Kidney tubule cell (primary cell): ENCODE results near the gene UMODL1.

Source experiments
- DNase-seq: peaks from one replicate; pipeline ENCODE4 v3.0.0-alpha.2; 2018; ENCODE audit warnings: low spot score

UMODL1 gene

DNA sequence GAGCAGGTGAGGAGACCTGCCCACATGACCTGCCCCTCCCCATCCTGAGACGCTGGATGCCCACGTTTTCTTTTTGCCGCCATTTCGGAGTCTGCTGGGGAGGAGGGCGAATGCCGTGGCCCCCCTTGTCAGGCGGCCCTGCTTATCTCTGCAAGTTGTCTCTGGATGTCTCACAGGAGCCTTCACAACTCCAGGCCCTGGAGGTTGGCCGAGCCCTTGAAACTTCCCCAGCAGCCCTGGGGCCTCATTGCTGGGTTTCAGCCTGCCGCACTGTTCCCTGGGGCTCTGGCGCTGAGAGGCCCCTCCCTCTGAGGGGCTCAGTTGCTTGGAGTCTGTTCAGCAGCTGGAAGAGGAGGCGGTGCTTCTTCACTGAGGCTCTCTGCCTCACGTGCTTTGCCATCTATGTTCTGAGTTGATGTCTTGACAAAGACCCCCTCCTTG, 31.2 kb upstream of the UMODL1 start:
- peak; percentile 4 for DNase-seq

DNA sequence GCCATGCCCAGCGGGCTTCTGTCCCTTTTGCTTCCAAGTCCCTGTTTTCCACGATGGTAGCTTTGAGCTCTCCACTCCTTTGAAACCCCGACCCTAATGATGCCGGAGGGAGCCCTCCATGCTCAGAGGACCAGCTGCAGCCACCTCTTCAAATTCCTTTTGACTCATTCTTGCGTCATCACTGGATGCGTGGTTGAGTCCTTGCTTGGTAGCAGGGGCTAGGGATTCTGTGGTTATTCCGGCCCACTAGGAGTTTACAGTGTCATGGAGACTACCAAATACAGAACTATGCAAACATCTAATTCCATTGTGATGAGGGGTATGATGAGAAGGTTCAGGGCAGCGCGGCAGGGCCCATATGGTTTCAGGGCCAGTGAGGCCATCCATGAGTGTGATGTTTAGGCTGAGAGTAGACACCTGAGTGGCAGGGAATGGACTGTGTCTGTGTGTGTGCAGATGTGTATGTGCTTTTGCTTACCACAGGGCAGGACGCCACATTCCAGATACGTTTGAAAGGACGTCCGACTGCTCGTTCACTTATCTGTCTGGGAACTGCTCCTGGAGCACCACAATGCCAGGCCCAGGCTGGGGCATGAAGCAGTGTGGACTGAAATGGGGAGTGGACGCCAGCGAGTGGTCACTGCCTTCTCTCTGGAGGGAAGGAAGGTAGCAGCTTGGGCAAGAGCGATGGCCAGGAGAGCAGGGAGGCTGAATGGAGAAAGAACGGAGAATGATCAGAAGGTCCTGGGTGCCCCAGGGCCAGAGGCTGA, 30.5 kb upstream of the UMODL1 start:
- DNase-seq = peak; percentile 99

DNA sequence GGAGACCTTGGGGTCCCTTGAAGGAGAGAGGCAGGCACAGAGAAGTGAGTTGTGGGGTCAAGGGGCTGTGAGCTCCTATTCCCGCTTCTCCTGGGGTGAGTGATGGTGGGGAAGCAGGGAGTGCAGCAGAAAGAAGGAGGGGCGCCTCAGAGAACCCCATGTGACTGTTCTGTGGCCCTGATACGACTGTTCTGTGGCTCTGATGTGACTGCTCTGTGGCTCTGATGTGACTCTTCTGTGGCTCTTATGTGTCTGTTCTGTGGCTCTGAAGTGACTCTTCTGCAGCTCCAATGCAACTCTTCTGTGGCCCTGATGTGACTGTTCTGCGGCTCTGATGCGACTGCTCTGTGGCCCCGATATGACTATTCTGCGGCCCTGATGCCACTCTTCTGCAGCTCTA, 29.9 kb upstream of the UMODL1 start:
- no peak for DNase-seq

DNA sequence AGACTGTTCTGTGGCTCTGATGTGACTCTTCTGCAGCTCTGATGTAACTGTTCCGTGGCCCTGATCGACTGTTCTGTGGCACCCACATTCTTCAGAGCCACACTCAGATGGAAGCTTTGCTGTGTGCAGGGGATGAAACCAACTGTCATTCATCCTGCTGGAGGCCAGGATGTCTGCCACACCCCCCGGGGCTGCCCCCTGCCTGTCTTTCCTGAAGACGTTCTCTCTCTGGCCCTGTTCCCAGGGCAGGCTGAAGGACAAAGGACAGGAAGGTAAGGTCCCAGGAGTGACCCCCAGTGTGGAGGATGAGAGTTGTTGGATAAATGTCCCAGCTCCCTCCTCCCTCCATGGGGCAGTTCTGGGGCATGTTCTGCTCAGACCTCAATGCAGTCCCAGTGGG, 29.4 kb upstream of the UMODL1 start:
- peak; percentile 20 for DNase-seq

DNA sequence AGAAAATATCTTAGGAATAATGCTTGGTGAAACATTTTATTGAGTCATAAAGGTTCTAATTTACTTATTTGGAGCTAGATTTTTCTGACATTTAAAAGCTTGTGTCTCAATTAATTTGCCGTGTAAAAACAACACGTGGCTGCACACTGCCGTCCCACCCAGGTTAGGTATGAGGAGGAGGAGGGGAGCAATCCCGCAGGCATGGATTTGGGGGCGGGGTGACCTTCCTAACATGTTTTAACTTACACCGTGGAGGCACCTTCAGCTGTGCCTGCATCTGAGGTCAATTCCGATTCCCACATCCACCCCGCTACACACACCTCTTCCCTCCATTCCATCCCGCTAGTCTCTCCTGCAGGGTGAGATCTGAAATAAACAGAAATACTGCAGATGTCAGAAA, 28.5 kb upstream of the UMODL1 start:
- DNase-seq = no peak

DNA sequence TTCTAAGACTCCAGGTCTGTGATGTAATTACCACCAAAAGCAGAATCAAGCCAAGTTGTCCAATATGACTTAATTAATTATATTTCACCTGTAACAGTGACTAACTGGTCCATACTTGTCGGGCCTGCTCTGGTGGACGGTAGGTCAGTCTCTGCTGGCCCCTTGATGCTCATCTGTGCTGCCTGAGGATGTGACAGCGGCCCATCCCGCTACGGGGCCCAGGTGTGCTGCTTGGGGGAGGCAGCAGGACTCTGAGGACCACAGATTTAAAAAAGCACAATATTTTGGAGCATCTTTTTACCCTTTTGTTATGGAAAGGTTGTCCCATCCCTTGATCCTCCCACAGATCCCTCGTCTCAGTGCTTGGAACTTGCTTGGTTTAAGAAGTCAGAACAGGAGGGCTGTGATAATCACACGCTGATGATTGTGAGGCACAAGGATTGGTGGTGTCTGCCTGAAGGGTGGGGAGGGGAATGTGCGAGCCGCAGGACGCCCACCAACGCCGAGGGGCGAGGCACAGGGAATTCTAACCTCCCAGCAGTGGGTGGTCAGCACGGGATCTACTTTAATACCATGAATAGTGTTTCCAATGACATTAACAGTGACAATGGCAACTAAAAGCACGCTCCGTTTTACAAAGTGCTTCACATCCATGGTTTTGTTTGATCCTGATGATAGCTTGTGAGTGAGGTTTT, 27.8 kb upstream of the UMODL1 start:
- DNase-seq = no peak

DNA sequence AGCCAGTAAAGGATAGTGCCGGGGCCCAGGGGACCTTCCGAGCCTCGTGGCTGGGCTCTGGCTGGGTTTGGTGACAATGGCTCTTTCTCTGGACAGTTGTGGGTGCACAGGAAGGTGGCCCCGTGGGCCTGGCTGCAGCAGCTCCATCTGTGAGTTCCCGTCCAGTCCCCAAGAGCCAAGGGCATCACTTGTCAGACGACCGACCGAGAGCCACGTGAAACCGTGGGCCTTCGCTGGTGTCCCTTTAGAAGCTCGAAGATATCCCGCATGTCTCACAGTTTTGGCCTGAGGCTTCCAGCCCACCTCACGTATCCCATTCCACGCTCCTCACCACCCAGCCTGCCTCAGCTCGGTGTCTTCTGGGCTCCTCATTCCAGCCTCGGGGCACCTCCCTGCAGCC, 27.2 kb upstream of the UMODL1 start:
- DNase-seq = no peak

DNA sequence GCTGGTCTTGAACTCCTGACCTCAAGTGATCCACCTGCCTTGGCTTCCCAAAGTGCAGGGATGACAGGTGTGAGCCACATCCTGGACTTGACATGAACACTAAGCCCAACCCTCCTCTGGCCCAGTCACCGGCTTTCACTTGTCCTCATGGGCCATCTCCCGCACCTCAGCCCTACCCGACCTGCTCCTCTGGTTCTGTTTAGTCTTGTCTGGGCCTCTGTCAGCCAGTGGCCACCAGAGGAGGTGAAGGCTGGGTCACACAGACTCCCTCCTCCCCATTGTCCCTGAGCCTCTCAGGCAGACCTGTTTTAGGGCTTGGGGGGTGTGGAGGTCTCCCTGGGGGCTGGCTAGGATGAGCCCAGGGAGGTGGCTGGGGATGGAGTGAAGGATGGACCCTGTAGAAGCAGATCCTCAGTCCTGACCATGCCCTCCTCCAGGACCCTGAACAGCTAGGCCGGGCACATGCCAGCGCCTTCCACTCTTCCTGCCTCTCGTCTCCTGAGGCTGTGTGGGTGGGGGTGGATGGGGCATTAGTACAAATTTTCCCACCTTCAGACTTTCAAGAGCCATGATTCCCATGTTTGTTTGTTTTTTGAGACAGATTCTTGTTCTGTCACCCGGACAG, 26.1 kb upstream of the UMODL1 start:
- no peak for DNase-seq

DNA sequence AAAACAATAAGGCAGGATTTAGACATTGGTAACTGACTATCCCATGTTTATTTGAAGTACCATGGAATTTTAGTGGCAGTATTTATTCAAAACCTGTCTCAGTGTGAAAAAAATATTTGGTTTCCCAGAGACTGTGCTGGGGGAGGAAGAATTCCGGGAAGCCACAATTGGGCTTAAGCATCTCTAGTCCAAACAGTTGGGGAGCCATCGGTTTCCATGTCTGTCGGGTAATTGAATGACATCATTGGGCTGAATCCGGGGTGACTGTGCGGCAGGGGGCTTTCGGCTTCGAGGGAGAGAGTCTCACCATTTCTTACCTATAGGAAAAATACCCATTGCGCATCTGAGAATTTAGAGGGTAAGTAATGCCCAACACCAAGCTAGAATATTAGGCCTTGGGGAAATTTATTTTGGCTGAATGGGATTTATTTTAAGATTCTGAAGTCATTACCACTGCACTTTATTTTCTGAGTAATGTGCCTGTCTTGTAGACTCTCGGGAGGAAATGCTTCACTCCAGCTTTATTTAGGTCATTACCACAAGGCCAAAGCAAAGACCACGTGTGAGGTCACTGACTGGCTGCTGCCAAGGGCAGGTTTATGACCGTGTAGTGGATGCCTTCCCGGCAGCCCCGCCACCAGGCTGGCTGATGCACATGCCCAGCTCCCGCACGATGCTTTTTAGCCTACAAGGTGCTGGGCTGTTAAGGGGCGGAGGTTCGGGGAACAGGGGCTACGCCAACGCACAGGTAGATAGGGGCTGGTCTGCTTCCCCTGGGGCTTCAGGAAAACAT, 23.1 kb upstream of the UMODL1 start:
- peak; percentile 89 for DNase-seq

DNA sequence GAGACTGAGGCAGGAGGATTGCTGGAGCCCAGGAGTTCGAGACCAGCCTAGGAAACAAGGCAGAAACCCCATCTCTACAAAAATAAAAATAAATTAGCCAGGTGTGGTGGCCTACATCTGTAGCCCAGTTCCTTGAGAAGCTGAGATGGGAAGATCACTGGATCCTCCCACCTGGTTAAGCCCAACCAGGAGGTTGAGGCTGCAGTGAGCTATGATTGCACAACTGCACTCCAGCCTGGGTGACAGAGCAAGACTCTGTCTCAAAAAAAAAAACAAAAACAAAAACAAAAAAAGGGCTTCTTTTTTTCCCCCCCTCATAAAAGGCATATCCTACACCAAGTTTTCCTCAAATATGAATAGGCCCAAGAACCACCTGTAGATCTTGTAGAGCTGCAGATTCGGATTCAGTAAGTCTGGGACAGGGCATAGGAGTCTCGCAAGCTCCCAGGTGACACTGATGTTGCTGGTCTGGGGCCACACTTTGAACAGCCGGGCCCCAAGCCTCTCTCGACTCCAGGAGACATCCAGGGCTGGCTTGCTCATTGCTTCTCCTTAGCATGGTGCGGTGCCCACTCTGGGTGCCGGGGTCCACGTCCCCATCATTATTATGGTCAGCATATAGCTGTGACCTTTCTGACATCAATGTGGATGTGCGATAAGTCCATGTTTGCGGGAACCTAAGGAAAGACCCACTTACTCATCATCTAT, 22.1 kb upstream of the UMODL1 start:
- DNase-seq = no peak

DNA sequence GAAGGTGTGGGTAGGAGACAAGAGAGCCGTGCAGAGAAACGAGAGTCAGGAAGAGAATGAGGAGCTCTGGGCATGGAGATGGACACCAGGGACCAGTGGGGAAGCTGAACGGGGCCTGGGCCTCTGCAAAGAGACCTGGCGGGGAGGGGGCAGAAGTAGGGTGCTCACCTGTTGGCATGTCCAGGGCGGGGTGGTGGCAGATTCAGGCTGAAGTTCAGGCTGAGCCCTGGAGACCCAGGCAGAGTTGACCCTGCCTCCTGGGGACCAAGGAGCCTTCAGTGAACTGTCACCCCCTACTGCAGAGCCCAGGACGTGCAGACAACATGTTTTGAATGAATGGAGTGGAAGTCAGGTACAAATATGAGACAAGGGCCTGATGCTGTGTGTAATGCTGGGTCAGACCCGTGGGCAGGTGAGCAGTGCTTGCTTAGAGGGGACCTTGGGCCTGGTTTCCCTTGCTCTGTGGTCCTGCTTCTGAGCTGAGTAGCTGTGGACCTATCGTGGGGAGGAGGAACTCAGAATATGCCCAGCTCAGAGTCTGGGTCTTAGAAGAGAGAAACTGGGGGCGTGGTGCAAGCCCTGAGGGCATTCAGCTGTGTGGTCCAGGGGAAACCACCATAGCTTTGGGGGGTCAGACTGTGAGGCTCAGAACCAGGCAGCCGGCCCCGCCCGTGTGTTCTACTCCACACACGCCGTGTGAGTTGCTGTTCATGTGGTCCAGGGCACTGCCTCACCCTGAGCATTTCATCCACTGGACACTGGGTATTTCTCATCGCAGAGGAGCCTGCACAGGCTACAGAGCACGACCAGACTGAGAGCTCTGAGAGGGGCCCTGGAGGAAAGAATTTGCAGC, 21.3 kb upstream of the UMODL1 start:
- no peak for DNase-seq

DNA sequence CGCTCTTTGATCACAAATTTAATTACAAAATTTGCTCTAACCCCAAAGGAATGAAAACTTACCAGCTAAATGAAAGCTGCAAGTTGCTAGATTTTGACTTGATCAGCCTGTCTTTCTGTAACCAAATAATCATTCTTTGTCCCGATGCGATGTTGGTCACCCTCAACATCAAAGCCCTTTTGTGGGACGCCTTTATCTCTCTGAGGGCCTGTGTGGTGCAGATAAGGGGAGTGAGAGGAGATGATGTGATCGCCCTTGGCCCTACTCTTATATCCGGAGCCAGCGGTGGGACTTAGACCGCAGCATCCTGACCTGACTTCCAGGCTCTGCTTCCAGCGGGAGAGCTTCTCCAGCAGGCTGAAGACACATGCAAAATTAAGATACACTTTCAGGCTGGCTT, 19.3 kb upstream of the UMODL1 start:
- no peak for DNase-seq

DNA sequence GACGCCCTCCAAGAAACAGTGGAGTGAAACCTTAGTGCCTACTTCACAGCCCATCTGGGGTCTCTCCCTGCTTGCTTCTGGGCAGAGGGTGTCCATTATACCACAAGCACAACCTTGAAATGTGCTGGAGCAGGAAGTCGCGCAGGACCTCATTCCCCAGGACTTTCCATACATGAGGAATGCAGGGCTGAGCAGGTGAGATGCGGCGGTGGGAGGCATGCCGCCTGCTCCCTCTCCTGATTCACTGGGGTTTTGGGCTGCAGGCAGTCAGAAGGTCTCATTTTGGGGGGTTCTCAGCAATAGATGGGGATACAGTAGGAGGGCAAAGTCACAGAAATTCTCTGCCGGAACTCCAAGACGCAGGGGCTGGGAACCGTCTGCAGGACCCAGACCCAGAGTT, 15.7 kb upstream of the UMODL1 start:
- DNase-seq = no peak

DNA sequence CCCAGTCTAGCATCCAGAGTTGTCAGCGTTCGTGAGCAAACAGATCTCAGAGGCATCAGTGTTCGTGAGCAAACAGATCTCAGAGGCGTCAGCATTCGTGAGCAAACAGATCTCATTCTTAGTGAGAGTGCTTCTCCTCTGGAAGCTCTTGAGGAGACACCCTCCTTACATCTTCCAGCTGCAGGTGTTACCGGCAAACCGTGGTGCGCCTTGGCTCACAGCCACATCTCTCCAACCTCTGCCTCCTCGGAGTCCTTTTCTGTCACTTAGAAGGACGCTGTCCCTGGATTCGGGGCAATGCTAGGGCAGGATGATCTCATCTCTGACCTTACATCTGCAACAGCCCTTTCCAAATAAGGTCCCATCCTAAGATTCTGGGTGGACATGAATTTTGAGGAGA, 14.6 kb upstream of the UMODL1 start:
- DNase-seq = no peak

DNA sequence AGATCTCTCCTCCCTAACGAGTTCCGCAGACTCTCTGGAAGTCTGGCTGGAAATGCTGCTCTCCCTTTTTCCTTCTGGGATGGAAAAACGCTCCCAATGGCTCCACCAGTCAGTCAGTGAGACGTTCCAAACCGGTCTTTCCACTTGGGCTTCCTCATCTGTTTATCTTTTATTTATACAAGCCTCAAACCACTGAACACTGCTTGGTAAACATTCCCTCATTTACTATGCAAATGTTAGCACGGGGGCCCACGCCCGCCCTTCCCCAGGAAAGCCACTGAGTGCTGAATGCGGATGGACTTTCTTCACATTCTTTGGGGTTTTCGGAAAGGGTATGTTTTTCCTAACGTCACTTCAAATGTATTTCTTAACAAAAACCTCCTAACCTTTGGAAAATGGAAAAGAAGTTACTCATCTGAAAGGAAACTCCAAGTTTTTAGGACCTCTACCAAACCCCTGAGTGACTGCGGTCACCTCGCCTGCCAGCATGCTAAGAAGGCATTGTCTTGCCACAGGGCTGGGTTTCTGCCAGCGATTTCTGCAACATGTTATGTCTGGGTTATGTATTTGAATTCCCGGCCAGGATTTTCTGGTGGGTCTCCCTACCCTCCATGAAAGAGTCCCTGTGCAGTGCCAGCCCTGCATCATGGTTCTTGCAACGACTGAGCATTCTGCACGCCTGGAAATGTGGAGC, 14.0 kb upstream of the UMODL1 start:
- peak; percentile 47 for DNase-seq

DNA sequence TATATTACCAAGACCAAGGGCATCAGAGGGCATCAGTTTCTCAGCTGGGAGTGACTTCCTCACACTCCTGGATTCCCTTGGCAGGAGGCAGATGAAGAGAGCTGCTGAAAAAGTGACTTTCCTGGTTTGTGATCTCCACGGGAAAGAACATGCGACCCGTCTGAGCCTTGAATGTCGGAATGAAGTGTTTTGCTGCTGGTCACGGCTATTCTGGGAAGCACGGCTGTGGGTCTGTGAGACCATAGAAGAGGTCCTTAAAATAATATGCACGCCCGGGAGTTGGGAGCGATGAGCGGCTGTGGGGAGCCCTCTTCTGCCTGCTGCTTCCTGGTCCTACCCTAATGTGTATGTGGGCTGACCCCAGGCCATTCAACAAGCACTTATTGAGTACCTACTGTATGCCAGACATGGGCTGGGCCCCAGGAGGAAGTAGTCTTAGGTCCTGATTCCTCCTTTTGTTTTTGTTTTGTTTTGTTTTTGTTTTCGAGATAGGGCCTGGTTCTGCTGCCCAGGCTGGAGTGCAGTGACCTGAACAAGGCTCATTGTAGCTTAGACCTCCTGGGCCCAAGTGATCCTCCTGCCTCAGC, 13.2 kb upstream of the UMODL1 start:
- DNase-seq = no peak

DNA sequence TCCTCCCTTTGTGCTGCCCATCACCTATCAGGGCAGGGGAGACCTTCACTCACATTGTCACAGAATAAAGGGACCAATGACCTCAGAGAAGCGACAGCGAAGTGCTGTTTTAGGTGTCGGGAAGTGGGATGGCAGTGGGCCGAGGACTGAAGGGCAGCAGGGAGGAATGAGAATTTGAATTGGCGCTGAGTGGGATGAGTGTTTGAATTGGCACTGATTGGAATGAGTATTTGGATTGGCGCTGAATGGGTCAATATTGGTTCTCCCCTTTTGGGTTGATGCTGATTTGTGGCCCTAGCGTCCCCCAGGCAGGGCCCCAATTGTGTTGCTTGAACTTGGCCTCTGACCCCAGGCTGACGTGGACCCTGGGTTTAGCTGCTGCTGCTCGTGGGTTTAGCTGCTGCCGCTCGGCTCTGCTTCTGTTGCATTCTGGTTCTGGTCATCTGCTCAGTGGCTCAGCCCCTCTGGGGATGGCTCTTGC, 12.4 kb upstream of the UMODL1 start:
- no peak for DNase-seq

DNA sequence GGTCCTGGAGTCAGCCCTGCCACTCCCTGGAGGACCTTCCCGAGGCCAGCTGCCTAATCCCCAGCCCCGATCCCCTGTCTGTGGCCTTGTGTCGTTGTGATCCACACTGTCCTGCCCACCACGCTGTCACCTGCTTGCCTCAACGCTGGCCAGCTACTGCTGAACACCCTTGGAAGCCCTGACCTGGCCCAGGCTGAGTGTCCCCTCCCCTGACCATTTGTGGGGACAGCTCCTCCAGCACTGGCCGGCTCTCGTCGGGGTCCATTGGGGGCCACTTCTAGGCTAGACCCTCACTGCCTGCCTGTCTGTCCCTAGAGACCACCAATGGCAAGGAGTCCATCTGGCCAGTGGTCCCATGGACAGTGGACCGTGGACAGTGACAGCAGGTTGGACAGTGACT, 12.0 kb upstream of the UMODL1 start:
- no peak for DNase-seq

DNA sequence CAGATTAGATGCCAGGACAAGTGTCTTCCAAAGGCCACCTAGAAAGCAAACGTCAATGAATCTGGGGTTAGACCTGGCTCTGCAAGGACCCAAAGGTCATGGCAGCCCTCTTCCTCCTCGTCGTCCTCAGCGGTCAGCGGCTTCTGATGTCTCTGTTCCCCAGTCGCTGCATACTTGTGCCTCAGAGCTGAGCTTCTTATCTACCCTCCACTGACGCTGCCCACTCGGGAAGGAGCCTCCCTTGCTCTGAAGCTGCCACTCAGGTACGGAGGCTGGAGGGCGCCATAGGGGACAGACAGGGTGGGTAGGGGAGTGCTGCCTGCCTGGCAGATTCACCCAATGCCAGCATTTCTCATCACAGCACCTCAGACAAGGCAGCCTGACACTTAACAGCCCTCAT, 11.4 kb upstream of the UMODL1 start:
- no peak for DNase-seq

DNA sequence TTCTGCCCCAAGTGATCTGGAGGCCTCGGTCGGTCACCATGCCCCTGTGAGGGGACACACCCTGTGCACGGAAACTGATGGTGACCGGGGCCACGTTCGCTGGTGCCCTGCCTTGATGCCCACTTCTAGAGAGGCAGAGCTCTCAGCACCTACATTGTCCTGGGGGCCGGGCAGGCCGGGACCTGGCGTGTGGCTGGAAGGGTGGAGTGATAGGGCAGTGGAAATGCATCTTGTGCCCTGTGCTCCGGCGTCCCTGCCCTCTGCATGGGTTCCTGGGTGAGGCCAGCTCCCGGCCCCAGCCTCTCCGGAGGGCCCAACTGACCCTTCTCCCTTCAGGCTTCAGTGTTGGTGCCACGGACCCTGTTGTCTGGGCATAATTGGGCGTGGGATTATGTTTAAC, 11.0 kb upstream of the UMODL1 start:
- DNase-seq = no peak
